ENCODE measurements around the gene CNKSR1.

Gene CNKSR1

GRCh38 chr1:26180010-26180506 is 2.8 kb downstream of the CNKSR1 start:
- Mint-ChIP-seq H3K9me3 (no peaks in the 10 kb centered on the region), H3K27me3 (ENCODE audit: low read depth) (no peaks in the 10 kb centered on the region), H3K36me3 (ENCODE audit: low read depth) (no peaks in the 10 kb centered on the region), H3K4me3 (no peak overlapping the region), H3K4me1 (peaks cover 7% of the 10 kb centered on the region), H3K27ac (no peak overlapping the region)
- TF ChIP-seq, protein P1, sequence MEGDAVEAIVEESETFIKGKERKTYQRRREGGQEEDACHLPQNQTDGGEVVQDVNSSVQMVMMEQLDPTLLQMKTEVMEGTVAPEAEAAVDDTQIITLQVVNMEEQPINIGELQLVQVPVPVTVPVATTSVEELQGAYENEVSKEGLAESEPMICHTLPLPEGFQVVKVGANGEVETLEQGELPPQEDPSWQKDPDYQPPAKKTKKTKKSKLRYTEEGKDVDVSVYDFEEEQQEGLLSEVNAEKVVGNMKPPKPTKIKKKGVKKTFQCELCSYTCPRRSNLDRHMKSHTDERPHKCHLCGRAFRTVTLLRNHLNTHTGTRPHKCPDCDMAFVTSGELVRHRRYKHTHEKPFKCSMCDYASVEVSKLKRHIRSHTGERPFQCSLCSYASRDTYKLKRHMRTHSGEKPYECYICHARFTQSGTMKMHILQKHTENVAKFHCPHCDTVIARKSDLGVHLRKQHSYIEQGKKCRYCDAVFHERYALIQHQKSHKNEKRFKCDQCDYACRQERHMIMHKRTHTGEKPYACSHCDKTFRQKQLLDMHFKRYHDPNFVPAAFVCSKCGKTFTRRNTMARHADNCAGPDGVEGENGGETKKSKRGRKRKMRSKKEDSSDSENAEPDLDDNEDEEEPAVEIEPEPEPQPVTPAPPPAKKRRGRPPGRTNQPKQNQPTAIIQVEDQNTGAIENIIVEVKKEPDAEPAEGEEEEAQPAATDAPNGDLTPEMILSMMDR (IDR thresholded peaks at IDR 0.05; ENCODE audit: unreplicated experiment in 3 of 3) = no peak

DNA sequence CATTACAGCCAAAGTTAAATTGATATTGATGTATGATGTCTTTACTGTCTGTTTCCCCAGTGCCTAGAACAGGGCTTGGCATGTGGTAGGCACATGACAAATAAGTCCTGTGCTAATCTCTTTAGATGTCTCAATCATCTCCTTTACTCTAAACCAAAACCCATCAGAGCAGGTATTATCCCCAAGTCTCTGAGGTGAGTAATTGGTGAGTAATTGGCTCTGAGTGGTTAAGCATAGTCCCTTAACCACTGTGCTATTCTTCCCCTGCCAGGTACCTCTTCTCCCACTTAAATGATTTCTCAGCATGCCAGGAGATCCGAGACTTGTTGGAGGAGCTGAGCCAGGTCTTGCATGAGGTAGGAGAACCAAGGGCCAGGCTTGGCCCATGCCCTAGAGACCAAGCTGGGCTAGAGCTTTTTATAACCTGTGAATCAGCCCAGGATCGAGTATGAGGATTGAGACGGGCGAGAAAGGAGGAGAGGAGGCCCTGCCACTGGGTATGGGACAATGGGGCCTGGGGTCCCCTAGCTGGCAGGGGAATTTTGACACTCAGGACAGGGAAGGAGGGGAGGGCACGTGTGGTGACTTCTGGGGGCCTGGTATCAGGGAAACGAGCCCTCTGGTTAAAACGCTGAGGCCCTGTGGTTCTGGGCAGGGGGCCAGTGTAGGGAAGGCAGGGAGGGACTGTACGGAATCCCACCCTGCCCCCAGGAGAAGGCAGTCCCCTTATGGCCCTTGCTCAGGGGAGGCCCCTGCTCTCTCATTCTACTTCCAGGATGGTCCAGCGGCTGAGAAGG is 4.5 kb downstream of the CNKSR1 start:
- TF ChIP-seq, protein P1 (IDR thresholded peaks at IDR 0.05; ENCODE audit: unreplicated experiment in 3 of 3) = no peak
- no peaks in the 10 kb centered on the region for H3K36me3 Mint-ChIP-seq (ENCODE audit: low read depth)
- H3K4me3 Mint-ChIP-seq = no peak overlapping the region
- H3K9me3 Mint-ChIP-seq = no peaks in the 10 kb centered on the region
- H3K27ac Mint-ChIP-seq = no peak overlapping the region
- no peaks in the 10 kb centered on the region for H3K27me3 Mint-ChIP-seq (ENCODE audit: low read depth)
- H3K4me1 Mint-ChIP-seq = peaks cover 7% of the 10 kb centered on the region

DNA sequence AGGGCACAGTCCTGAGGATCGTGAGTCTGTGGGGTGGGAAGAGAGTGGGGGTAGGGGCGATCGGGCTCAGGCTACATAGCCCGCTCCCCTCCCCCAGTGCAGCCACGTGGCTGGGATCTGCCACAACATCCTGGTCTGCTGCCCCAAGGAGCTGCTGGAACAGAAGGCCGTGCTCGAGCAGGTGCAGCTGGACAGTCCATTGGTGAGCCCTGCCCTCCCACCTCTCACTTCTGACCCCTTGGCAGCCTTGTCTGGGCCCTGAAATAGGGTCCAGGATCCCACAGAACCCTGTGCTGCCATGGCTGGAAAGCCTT is 5.0 kb downstream of the CNKSR1 start:
- no peak overlapping the region for H3K27ac Mint-ChIP-seq
- no peak overlapping the region for H3K4me3 Mint-ChIP-seq
- H3K27me3 Mint-ChIP-seq (ENCODE audit: low read depth) = no peaks in the 10 kb centered on the region
- no peaks in the 10 kb centered on the region for H3K9me3 Mint-ChIP-seq
- TF ChIP-seq, protein P1 (IDR thresholded peaks at IDR 0.05; ENCODE audit: unreplicated experiment in 3 of 3) = no peak
- H3K4me1 Mint-ChIP-seq = peaks cover 7% of the 10 kb centered on the region
- H3K36me3 Mint-ChIP-seq (ENCODE audit: low read depth) = no peaks in the 10 kb centered on the region

GRCh38 chr1:26184086-26184485 is 6.8 kb downstream of the CNKSR1 start:
- Mint-ChIP-seq H3K4me1 (peaks cover 7% of the 10 kb centered on the region), H3K4me3 (no peak overlapping the region), H3K27ac (no peak overlapping the region), H3K27me3 (ENCODE audit: low read depth) (no peaks in the 10 kb centered on the region), H3K36me3 (ENCODE audit: low read depth) (no peaks in the 10 kb centered on the region), H3K9me3 (no peaks in the 10 kb centered on the region)
- TF ChIP-seq, protein P1 (IDR thresholded peaks at IDR 0.05; ENCODE audit: unreplicated experiment in 3 of 3) = no peak

DNA sequence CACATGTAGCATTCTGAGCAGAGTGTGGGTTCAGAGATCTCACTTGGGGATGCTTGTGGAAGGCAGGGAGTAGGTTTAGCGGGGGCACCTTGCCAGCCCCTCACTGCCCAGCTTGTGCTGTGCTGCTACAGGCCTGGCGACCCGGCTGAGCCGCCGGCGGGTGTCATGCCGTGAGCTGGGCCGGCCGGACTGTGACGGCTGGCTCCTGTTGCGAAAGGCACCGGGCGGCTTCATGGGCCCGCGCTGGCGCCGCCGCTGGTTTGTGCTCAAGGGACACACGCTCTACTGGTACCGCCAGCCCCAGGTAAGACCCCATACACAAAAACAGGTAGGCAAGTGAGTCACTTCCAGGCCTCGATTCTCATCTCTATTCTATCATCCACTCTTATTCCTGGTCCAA is 7.6 kb downstream of the CNKSR1 start:
- Mint-ChIP-seq H3K36me3 (ENCODE audit: low read depth) (no peaks in the 10 kb centered on the region), H3K4me3 (no peak overlapping the region), H3K4me1 (peaks cover 7% of the 10 kb centered on the region), H3K9me3 (no peaks in the 10 kb centered on the region), H3K27me3 (ENCODE audit: low read depth) (no peaks in the 10 kb centered on the region), H3K27ac (no peak overlapping the region)
- TF ChIP-seq, protein P1 (IDR thresholded peaks at IDR 0.05; ENCODE audit: unreplicated experiment in 3 of 3) = no peak

GRCh38 chr1:26187882-26188281 is 10.6 kb downstream of the CNKSR1 start:
- no peaks in the 10 kb centered on the region for H3K9me3 Mint-ChIP-seq
- no peaks in the 10 kb centered on the region for H3K27me3 Mint-ChIP-seq (ENCODE audit: low read depth)
- H3K4me1 Mint-ChIP-seq = peaks cover 7% of the 10 kb centered on the region
- H3K27ac Mint-ChIP-seq = no peak overlapping the region
- TF ChIP-seq, protein P1 (IDR thresholded peaks at IDR 0.05; ENCODE audit: unreplicated experiment in 3 of 3) = no peak
- H3K4me3 Mint-ChIP-seq = no peak overlapping the region
- H3K36me3 Mint-ChIP-seq (ENCODE audit: low read depth) = no peaks in the 10 kb centered on the region

Data from nephron (organoid).